ENCODE results near the gene PGM1.

DNA sequence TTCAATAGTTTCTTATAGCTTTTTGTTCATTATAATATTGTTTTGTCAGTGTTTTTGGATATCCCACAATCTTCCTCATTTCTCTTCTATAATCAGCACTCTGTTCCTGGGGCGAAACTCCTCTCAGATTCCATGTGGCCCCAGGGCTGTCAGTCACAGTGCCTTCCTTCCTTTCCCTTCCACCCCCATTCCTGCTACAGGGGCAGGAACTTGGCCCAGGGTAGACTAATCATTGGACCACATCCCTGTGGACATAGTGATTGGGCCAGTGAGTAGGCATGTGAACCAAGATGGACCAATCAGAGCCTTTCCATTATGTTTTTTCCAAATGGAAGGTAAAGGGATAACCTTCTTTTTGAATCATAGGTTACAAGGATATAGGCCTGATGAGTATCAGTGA, 78.3 kb downstream of the PGM1 start:
- TF ChIP-seq ZNF83 (CRISPR knock-in tag; IDR thresholded peaks at IDR 0.05; ENCODE audit: borderline replicate concordance): no peak
- TF ChIP-seq NFKB2 (CRISPR knock-in tag; IDR thresholded peaks at IDR 0.05; ENCODE audit: borderline replicate concordance): no peak
- TF ChIP-seq ZFP1 (CRISPR knock-in tag; IDR thresholded peaks at IDR 0.05): no peak
- TF ChIP-seq SOX5 (CRISPR knock-in tag; IDR thresholded peaks at IDR 0.05; ENCODE audit: borderline replicate concordance): no peak
- TF ChIP-seq ZNF557 (CRISPR knock-in tag; IDR thresholded peaks at IDR 0.05): no peak
- no peak for TF ChIP-seq SOX13 (IDR thresholded peaks at IDR 0.05)
- no peak for TF ChIP-seq SOX13 (CRISPR knock-in tag; conservative IDR thresholded peaks at IDR 0.05 in 1 of 2, IDR thresholded peaks at IDR 0.05 in 1 of 2)
- TF ChIP-seq CREB1 (IDR thresholded peaks at IDR 0.05): no peak
- TF ChIP-seq CREB1 (CRISPR knock-in tag; IDR thresholded peaks at IDR 0.05): no peak
- TF ChIP-seq, protein P1, sequence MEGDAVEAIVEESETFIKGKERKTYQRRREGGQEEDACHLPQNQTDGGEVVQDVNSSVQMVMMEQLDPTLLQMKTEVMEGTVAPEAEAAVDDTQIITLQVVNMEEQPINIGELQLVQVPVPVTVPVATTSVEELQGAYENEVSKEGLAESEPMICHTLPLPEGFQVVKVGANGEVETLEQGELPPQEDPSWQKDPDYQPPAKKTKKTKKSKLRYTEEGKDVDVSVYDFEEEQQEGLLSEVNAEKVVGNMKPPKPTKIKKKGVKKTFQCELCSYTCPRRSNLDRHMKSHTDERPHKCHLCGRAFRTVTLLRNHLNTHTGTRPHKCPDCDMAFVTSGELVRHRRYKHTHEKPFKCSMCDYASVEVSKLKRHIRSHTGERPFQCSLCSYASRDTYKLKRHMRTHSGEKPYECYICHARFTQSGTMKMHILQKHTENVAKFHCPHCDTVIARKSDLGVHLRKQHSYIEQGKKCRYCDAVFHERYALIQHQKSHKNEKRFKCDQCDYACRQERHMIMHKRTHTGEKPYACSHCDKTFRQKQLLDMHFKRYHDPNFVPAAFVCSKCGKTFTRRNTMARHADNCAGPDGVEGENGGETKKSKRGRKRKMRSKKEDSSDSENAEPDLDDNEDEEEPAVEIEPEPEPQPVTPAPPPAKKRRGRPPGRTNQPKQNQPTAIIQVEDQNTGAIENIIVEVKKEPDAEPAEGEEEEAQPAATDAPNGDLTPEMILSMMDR (CRISPR knock-in tag; IDR thresholded peaks at IDR 0.05): no peak
- no peak for TF ChIP-seq ZSCAN21 (CRISPR knock-in tag; IDR thresholded peaks at IDR 0.05; ENCODE audit: borderline replicate concordance)
- no peak for TF ChIP-seq EP300 (IDR thresholded peaks at IDR 0.05; ENCODE audit: low read depth in 2 of 2, low read length in 2 of 2)
- TF ChIP-seq EP300 (CRISPR knock-in tag; IDR thresholded peaks at IDR 0.05; ENCODE audit: borderline replicate concordance): no peak
- TF ChIP-seq CAMTA2 (CRISPR knock-in tag; IDR thresholded peaks at IDR 0.05; ENCODE audit: borderline replicate concordance): no peak
- no peak for TF ChIP-seq ZNF274 (CRISPR knock-in tag; IDR thresholded peaks at IDR 0.05)

All from HepG2 (cell line).